ENCODE measurements around the gene DNAH17.

The DNAH17 gene

DNA sequence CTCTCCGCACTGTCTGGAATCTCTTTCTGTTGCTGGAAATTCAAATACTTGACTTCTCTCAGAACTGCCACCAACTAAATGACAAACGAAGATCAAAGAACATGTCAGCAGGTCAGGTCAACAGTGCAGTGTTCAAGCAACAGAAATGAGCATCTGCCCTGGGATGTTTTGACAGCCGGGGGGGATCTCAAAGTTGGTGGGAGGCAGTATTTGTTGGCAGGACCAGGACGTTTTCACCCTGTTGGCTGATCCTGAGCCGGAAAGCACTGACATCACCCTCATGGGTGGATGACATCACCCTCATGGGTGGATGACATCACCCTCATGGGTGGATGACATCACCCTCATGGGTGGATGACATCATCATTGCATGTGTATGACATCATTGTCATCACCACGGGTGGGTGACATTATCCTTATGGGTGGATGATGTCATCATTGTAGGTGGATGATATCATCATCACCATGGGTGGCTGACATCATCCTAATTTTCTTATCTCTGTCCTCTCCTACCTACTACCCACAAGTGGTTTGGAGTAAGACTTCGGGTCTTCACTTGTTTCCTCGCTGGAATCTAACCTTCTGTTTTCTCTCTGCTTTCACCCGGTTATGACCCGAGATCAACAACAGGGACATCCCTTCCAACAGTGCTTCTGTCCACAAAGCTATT is 18.9 kb downstream of the DNAH17 start (continued):
- TF ChIP-seq, protein P1, sequence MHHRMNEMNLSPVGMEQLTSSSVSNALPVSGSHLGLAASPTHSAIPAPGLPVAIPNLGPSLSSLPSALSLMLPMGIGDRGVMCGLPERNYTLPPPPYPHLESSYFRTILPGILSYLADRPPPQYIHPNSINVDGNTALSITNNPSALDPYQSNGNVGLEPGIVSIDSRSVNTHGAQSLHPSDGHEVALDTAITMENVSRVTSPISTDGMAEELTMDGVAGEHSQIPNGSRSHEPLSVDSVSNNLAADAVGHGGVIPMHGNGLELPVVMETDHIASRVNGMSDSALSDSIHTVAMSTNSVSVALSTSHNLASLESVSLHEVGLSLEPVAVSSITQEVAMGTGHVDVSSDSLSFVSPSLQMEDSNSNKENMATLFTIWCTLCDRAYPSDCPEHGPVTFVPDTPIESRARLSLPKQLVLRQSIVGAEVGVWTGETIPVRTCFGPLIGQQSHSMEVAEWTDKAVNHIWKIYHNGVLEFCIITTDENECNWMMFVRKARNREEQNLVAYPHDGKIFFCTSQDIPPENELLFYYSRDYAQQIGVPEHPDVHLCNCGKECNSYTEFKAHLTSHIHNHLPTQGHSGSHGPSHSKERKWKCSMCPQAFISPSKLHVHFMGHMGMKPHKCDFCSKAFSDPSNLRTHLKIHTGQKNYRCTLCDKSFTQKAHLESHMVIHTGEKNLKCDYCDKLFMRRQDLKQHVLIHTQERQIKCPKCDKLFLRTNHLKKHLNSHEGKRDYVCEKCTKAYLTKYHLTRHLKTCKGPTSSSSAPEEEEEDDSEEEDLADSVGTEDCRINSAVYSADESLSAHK (tag by site-specific recombination; IDR thresholded peaks at IDR 0.05): peak; percentile 89
- TF ChIP-seq MZF1 (tag by site-specific recombination; IDR thresholded peaks at IDR 0.05; ENCODE audit: borderline replicate concordance) (peak; percentile 63; the same call in 1 of the 2 replicates), HOXC10 (CRISPR knock-in tag; IDR thresholded peaks at IDR 0.05) (no peak), SCRT2 (tag by site-specific recombination; IDR thresholded peaks at IDR 0.05) (peak; percentile 99), ZBTB7A (tag by site-specific recombination; IDR thresholded peaks at IDR 0.05; ENCODE audit: low read depth) (peak; percentile 96), ZFP69B (tag by site-specific recombination; IDR thresholded peaks at IDR 0.05) (peak; percentile 98), ZNF473 (tag by site-specific recombination; IDR thresholded peaks at IDR 0.05) (peak; percentile 98), ZNF596 (tag by site-specific recombination; IDR thresholded peaks at IDR 0.05) (no peak), ZSCAN23 (tag by site-specific recombination; IDR thresholded peaks at IDR 0.05) (peak; percentile 100), ZNF571 (tag by site-specific recombination; IDR thresholded peaks at IDR 0.05) (peak; percentile 99), ZNF341 (tag by site-specific recombination; IDR thresholded peaks at IDR 0.05; ENCODE audit: low read depth) (no peak), ZNF660 (tag by site-specific recombination; IDR thresholded peaks at IDR 0.05) (peak; percentile 99), ZXDB (tag by site-specific recombination; IDR thresholded peaks at IDR 0.05) (no peak; the same call in 1 of the 2 replicates)
- TF ChIP-seq, protein P2, sequence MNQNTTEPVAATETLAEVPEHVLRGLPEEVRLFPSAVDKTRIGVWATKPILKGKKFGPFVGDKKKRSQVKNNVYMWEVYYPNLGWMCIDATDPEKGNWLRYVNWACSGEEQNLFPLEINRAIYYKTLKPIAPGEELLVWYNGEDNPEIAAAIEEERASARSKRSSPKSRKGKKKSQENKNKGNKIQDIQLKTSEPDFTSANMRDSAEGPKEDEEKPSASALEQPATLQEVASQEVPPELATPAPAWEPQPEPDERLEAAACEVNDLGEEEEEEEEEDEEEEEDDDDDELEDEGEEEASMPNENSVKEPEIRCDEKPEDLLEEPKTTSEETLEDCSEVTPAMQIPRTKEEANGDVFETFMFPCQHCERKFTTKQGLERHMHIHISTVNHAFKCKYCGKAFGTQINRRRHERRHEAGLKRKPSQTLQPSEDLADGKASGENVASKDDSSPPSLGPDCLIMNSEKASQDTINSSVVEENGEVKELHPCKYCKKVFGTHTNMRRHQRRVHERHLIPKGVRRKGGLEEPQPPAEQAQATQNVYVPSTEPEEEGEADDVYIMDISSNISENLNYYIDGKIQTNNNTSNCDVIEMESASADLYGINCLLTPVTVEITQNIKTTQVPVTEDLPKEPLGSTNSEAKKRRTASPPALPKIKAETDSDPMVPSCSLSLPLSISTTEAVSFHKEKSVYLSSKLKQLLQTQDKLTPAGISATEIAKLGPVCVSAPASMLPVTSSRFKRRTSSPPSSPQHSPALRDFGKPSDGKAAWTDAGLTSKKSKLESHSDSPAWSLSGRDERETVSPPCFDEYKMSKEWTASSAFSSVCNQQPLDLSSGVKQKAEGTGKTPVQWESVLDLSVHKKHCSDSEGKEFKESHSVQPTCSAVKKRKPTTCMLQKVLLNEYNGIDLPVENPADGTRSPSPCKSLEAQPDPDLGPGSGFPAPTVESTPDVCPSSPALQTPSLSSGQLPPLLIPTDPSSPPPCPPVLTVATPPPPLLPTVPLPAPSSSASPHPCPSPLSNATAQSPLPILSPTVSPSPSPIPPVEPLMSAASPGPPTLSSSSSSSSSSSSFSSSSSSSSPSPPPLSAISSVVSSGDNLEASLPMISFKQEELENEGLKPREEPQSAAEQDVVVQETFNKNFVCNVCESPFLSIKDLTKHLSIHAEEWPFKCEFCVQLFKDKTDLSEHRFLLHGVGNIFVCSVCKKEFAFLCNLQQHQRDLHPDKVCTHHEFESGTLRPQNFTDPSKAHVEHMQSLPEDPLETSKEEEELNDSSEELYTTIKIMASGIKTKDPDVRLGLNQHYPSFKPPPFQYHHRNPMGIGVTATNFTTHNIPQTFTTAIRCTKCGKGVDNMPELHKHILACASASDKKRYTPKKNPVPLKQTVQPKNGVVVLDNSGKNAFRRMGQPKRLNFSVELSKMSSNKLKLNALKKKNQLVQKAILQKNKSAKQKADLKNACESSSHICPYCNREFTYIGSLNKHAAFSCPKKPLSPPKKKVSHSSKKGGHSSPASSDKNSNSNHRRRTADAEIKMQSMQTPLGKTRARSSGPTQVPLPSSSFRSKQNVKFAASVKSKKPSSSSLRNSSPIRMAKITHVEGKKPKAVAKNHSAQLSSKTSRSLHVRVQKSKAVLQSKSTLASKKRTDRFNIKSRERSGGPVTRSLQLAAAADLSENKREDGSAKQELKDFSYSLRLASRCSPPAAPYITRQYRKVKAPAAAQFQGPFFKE (tag by site-specific recombination; IDR thresholded peaks at IDR 0.05; ENCODE audit: borderline replicate concordance): peak; percentile 100
- TF ChIP-seq, protein P3, sequence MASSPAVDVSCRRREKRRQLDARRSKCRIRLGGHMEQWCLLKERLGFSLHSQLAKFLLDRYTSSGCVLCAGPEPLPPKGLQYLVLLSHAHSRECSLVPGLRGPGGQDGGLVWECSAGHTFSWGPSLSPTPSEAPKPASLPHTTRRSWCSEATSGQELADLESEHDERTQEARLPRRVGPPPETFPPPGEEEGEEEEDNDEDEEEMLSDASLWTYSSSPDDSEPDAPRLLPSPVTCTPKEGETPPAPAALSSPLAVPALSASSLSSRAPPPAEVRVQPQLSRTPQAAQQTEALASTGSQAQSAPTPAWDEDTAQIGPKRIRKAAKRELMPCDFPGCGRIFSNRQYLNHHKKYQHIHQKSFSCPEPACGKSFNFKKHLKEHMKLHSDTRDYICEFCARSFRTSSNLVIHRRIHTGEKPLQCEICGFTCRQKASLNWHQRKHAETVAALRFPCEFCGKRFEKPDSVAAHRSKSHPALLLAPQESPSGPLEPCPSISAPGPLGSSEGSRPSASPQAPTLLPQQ (tag by site-specific recombination; IDR thresholded peaks at IDR 0.05): peak; percentile 97
- TF ChIP-seq, protein P4, sequence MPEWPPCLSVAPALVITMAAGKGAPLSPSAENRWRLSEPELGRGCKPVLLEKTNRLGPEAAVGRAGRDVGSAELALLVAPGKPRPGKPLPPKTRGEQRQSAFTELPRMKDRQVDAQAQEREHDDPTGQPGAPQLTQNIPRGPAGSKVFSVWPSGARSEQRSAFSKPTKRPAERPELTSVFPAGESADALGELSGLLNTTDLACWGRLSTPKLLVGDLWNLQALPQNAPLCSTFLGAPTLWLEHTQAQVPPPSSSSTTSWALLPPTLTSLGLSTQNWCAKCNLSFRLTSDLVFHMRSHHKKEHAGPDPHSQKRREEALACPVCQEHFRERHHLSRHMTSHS (tag by site-specific recombination; IDR thresholded peaks at IDR 0.05): peak; percentile 97
- TF ChIP-seq, protein P5, sequence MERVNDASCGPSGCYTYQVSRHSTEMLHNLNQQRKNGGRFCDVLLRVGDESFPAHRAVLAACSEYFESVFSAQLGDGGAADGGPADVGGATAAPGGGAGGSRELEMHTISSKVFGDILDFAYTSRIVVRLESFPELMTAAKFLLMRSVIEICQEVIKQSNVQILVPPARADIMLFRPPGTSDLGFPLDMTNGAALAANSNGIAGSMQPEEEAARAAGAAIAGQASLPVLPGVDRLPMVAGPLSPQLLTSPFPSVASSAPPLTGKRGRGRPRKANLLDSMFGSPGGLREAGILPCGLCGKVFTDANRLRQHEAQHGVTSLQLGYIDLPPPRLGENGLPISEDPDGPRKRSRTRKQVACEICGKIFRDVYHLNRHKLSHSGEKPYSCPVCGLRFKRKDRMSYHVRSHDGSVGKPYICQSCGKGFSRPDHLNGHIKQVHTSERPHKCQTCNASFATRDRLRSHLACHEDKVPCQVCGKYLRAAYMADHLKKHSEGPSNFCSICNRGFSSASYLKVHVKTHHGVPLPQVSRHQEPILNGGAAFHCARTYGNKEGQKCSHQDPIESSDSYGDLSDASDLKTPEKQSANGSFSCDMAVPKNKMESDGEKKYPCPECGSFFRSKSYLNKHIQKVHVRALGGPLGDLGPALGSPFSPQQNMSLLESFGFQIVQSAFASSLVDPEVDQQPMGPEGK (tag by site-specific recombination; IDR thresholded peaks at IDR 0.05): peak; percentile 92
- TF ChIP-seq, protein P6, sequence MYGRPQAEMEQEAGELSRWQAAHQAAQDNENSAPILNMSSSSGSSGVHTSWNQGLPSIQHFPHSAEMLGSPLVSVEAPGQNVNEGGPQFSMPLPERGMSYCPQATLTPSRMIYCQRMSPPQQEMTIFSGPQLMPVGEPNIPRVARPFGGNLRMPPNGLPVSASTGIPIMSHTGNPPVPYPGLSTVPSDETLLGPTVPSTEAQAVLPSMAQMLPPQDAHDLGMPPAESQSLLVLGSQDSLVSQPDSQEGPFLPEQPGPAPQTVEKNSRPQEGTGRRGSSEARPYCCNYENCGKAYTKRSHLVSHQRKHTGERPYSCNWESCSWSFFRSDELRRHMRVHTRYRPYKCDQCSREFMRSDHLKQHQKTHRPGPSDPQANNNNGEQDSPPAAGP (tag by site-specific recombination; IDR thresholded peaks at IDR 0.05): peak; percentile 100
- TF ChIP-seq, protein P7, sequence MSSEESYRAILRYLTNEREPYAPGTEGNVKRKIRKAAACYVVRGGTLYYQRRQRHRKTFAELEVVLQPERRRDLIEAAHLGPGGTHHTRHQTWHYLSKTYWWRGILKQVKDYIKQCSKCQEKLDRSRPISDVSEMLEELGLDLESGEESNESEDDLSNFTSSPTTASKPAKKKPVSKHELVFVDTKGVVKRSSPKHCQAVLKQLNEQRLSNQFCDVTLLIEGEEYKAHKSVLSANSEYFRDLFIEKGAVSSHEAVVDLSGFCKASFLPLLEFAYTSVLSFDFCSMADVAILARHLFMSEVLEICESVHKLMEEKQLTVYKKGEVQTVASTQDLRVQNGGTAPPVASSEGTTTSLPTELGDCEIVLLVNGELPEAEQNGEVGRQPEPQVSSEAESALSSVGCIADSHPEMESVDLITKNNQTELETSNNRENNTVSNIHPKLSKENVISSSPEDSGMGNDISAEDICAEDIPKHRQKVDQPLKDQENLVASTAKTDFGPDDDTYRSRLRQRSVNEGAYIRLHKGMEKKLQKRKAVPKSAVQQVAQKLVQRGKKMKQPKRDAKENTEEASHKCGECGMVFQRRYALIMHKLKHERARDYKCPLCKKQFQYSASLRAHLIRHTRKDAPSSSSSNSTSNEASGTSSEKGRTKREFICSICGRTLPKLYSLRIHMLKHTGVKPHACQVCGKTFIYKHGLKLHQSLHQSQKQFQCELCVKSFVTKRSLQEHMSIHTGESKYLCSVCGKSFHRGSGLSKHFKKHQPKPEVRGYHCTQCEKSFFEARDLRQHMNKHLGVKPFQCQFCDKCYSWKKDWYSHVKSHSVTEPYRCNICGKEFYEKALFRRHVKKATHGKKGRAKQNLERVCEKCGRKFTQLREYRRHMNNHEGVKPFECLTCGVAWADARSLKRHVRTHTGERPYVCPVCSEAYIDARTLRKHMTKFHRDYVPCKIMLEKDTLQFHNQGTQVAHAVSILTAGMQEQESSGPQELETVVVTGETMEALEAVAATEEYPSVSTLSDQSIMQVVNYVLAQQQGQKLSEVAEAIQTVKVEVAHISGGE (tag by site-specific recombination; conservative IDR thresholded peaks at IDR 0.05; ENCODE audit: low read depth): no peak
- TF ChIP-seq, protein P8, sequence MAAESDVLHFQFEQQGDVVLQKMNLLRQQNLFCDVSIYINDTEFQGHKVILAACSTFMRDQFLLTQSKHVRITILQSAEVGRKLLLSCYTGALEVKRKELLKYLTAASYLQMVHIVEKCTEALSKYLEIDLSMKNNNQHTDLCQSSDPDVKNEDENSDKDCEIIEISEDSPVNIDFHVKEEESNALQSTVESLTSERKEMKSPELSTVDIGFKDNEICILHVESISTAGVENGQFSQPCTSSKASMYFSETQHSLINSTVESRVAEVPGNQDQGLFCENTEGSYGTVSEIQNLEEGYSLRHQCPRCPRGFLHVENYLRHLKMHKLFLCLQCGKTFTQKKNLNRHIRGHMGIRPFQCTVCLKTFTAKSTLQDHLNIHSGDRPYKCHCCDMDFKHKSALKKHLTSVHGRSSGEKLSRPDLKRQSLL (tag by site-specific recombination; IDR thresholded peaks at IDR 0.05): peak; percentile 76; the same call in 1 of the 2 replicates

Data from HEK293 (cell line).